Stimulated activated CD4-positive, alpha-beta T cell treated with anti-CD3 and anti-CD28 coated beads, TNF-alpha, amount 100 ng/mL, for 4 hours (primary cell): ENCODE measurements around the gene PRKD1.

Experiments
- DNase-seq, 3 experiments: peaks; one replicate each; pipeline ENCODE4 v3.0.0-alpha.2; 2020; ENCODE audit warnings: low read depth in 3 of 3

Gene PRKD1

GRCh38 chr14:29838752-29839151 is 88.9 kb downstream of the PRKD1 start:
- no peak for DNase-seq

- DNase-seq, result no peak
These were observed 91.3 kb downstream of the PRKD1 start for GRCh38 chr14:29836395-29836794.

DNA sequence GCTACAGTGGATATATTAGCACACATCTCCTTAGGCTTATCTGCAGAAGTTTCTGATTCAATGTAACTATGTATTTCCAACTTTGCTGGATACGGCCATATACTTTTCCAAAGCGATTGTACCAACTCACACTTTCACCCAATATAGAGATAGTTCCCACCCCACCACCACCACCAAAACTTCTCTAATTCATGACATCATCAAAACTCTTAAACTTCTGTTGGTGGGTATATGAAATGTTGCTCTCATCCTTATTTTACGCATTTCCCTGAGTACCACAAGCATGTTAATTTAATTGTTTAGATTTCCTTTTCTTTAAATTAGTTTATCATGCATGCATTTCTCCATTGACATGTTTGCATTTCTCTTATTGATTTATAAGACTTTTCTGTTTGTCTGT is 95.6 kb downstream of the PRKD1 start:
- no peak for DNase-seq

- no peak for DNase-seq
These were observed 97.8 kb downstream of the PRKD1 start for GRCh38 chr14:29829851-29830250.

- DNase-seq, result no peak
These were observed 103.8 kb downstream of the PRKD1 start for GRCh38 chr14:29823816-29824215.

- no peak for DNase-seq
These were observed 105.3 kb downstream of the PRKD1 start for GRCh38 chr14:29822430-29822709.

DNA sequence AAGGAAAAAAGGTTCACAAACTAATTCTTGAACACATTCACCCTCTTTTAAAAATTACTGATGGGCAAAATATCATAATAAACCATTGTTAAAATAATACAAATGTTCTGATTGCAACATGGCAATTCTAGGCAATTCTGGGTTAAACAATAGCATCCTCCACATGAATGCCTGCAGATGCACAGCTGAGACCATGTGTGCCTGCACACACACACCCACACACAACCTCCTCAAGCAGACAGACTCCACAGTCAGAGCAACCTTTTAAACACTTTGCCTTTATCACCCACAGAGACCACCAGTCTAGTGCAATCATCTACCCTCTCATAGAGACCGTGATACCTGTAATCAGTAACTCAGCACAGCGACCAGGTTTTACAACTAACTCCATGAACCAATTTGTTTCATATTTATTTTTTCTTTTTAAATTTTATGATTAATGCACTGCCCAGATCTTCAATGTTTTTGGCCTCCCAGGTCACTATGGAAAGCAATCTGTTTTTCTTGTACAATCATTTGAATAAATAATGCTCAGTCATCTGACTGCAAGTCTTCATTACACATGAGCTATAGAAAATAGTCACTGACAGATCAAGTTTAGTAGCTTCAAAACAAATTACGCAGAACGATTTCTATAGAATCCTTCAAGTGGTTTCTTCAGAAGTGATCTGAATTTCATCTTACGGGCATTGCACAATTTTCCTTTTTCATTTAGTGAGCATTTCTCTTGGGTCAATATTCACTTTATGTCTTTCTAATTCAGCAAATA is 105.8 kb downstream of the PRKD1 start:
- DNase-seq, result no peak

- no peak for DNase-seq
These were observed 106.4 kb downstream of the PRKD1 start for GRCh38 chr14:29821242-29821641.

DNA sequence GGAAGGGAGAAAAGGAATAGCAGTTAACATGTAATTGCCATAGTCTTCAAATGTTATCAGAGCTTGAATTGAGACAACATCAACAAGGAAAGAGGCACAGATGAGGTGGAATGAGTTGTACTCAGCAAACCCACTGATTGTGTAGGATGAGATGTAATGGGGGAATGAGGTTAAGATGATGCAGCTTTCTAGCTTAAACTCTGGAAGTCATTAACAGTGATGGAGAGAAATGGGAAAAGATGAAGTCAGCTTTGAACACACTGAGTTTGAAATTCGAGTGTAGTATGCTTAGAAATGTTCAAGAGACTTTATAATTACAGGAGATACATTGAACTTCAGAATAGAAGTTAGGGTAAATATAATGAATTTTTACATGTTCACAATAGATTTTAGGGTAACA is 106.9 kb downstream of the PRKD1 start:
- no peak for DNase-seq

DNA sequence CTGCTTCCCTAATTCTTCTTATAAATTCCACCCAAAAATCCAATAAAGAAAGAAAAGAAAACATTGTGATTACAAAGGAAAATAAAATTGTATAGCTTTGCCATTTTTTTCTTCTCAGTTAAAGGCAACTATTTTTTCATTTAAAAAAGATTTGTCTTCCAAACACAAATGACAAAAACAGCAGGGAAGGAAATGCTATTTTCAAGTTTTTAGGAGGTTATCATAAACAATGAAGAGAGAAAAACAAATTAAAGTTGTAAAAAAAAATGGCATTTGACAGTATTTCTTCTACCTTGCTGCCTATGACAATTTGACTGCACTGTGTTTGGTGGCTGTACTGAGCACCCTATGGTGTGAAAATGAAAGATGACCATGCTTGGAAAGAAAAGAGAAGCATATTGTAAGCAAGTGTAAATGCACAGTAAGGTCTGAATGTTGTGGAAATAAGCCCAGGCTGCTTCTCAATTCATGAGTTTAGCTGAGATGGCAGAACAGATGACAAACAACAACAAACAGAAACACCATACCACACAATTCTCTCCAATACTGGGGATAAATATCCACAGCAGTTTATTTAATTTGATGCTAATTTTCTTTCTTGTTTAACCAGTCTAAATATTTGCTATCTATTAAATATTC is 109.8 kb downstream of the PRKD1 start:
- no peak for DNase-seq

DNA sequence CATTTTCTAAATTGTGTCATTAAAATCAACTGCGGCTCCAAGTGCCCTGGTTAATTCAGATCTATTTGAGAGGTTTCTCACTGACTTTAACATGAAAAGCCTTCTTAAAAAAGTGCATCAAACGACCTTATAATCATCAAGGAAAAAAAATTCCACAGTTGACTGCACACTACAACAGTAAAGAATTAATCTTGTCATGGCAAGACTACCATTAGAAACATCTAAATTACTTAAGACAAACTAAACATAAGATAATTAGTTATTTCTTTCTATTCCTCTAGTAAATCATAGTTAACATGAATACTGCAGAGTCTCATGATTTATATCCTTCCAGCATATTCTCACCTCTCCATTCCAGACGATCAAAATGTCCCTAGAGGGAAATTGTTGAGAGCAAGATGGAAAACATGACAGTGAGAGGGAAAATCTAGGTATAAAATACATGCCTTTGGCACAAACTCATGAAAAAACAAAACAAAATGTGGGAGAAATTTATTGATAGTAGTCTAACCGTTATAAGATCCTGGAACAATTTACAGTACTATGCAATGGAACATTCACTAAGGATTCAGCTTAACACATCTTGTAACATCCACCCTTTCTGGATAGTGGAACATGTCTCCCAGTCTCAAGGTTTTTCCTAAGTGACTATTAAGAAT is 112.5 kb downstream of the PRKD1 start:
- DNase-seq, result no peak

- DNase-seq, result no peak
These were observed 113.3 kb downstream of the PRKD1 start for GRCh38 chr14:29814156-29815015.

DNA sequence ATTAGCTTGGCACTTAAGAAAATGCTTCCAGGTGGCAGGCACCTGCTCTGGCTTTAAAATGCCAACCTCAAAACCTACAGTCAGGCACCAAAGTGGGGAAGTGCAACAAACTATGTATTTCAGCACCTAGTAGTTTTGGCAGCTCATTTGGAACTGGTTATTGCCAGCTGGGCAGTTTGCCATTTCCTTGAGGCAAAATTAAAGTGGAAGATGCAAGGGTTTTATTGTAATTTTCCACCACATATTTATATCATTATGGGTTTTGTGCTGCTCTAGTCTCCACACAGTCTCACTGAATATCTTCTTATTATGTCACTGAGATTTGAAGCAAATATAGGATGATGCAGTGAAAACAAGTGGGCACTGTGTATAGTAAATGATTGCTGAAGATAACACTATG is 117.0 kb downstream of the PRKD1 start:
- DNase-seq, result no peak

- no peak for DNase-seq
These were observed 117.6 kb downstream of the PRKD1 start for GRCh38 chr14:29810064-29810463.

DNA sequence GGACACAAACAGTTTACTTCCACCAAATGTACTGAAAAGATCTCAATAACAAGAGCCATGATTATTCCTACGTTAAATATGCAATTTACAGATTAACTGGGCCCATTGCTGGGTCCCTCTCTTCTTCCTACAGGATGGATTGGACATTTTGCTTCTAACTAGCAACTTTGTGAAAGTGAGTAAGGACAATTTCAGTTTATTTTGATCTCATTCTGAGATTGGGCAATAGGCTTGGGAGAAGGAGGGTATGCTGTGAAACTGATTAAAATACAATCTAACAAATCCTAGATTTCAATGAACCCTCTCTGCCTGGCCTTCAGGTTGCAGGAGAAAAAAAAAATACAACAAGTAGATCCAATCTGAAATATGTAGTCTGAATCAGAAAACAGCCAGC is 121.5 kb downstream of the PRKD1 start:
- DNase-seq, result no peak

- DNase-seq, result no peak
These were observed 122.1 kb downstream of the PRKD1 start for GRCh38 chr14:29805415-29806123.

GRCh38 chr14:29804481-29805266 is 123.0 kb downstream of the PRKD1 start:
- no peak for DNase-seq

DNA sequence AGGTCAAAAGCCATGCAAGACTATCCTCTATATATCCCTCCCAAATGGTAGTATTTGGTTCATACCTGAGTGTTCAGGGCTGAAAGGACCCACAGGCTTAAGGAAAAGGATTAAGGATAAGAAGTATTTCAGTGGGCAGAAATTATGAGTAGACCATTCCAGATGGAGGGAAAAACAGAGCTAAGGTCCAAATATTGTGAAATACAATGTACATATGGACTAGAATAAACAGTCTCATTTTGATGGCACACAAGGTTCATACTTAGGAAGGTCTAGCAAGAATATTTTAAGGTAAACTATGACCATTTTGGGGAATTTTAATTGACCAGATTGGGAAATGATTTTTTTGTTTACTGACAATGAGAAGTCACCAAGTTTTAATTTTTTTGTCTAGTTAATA is 124.6 kb downstream of the PRKD1 start:
- DNase-seq, result no peak

DNA sequence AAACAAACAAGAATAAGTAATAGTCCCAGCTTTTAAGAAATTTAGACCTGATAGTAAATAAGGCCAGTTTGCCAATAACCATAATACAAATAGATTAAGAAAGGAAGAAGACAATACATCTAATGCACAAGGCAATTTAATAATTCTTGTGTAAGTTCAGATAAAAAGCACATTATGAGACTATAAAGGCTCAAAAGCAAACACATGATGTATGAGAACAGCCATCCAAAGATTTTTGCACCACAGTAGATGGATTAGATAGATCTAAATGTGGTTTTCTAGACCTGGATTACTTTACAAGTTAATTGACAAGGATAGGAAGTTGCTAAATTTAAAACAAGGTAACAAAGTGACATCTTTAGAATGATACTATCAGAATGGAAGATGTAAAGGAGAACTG is 125.4 kb downstream of the PRKD1 start:
- no peak for DNase-seq

DNA sequence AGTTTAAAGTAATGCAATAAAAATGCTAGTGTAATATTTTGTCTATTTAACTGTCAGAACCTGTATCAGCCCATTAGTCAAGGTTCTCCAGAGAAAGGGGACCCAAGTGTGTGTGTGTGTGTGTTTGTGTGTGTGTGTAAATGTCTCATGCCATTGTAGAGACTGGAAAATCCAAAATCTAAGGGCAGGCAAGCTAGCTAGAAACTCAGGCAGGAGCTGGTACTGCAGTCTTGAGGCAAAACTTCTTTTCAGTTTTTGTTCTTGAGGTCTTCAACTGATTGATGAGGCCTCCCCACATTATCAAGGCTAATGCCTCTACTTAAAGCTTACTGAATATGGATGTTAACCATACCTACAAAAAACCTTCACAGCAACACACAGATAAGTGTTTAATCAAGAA is 126.7 kb downstream of the PRKD1 start:
- no peak for DNase-seq
